Skin of body (tissue), 2 donors: ENCODE data around the gene DDIT4. TPM values are rescaled to one million over a fixed set of nuclear protein-coding genes. Genes with fewer than 3 reads are reported as not detected.
"Not testable (repeated sequence)": the region's sequence is repeated elsewhere in the genome, so short reads cannot be mapped to it uniquely, and the experiment has no call there.

ENCODE experiments used
- DNase-seq: peaks from one replicate; lab custom pipeline; 2025; lab: John Stamatoyannopoulos, UW
- total RNA-seq: library from RNA; depleted of rRNA; stranded (reverse); fragments of >200 nt; gene quantifications from one replicate; pipeline ENCODE4 v1.2.3, GENCODE V29; 2014

DDIT4 gene
- total RNA-seq, 1 donor from 2014 or later = 124 TPM

GRCh38 chr10:72292223-72292691 lies 18.5 kb downstream of the DDIT4 start:
- DNase-seq = no peak

GRCh38 chr10:72295330-72295910 lies 21.7 kb downstream of the DDIT4 start:
- no peak for DNase-seq

GRCh38 chr10:72296829-72297280 lies 23.1 kb downstream of the DDIT4 start:
- not testable (repeated sequence) for DNase-seq

- DNase-seq = peak; percentile 40
Measured at GRCh38 chr10:72297281-72297804, 23.6 kb downstream of the DDIT4 start.

GRCh38 chr10:72297805-72298591 lies 24.3 kb downstream of the DDIT4 start:
- peak; percentile 97 for DNase-seq

GRCh38 chr10:72298592-72299519 lies 25.1 kb downstream of the DDIT4 start:
- DNase-seq = no peak

- no peak for DNase-seq
Measured at GRCh38 chr10:72303424-72304128, 29.9 kb downstream of the DDIT4 start.

GRCh38 chr10:72306215-72306760 lies 32.6 kb downstream of the DDIT4 start:
- DNase-seq = no peak

- not testable (repeated sequence) for DNase-seq
Measured at GRCh38 chr10:72307711-72308110, 34.0 kb downstream of the DDIT4 start.

GRCh38 chr10:72308320-72308987 lies 34.7 kb downstream of the DDIT4 start:
- no peak for DNase-seq

- peak; percentile 66 for DNase-seq
Measured at GRCh38 chr10:72309290-72310240, 35.8 kb downstream of the DDIT4 start.

GRCh38 chr10:72310241-72310633 lies 36.5 kb downstream of the DDIT4 start:
- DNase-seq = no peak

GRCh38 chr10:72310636-72311035 lies 36.9 kb downstream of the DDIT4 start:
- no peak for DNase-seq

- DNase-seq = no peak
Measured at GRCh38 chr10:72311667-72312066, 37.9 kb downstream of the DDIT4 start.

- no peak for DNase-seq
Measured at GRCh38 chr10:72312865-72313391, 39.2 kb downstream of the DDIT4 start.

- DNase-seq = no peak
Measured at GRCh38 chr10:72314263-72314662, 40.5 kb downstream of the DDIT4 start.

- no peak for DNase-seq
Measured at GRCh38 chr10:72315054-72315453, 41.3 kb downstream of the DDIT4 start.

- DNase-seq = peak; percentile 34
Measured at GRCh38 chr10:72315611-72316385, 42.1 kb downstream of the DDIT4 start.
